HepG2 (cell line): ENCODE results near the gene SNRNP200. TPM values are rescaled to one million over a fixed set of nuclear protein-coding genes. Genes with fewer than 3 reads are reported as not detected.
A peak's percentile ranks its signal among the peaks of the same experiment; 100 is the strongest.

Experiments used
- ATAC-seq: fragments of 200-7000 bp; cut with Tn5 transposase; 3 replicates; pipeline ENCODE4 v1.9.1; 2020; ENCODE audit warnings: mild to moderate bottlenecking, moderate library complexity
- BruUV-seq: library from RNA; stranded (reverse); fragments of 400-500 nt; replicated peaks from 2 replicates; lab custom pipeline; 2021; lab: Mats Ljungman, UMichigan
- CTCF ChIA-PET: fragments of 300-600 bp; formaldehyde crosslinking; extraction: SDS; loops from one replicate; lab custom pipeline; 2021; ENCODE audit warnings: low total read pairs, inconsistent platforms, low intra/inter-chr PET ratio; lab: Yijun Ruan, JAX
- POLR2A ChIA-PET: fragments of 350-600 bp; sonication (Branson Sonifier 250); formaldehyde crosslinking; loops from one replicate; lab custom pipeline; 2020; ENCODE audit warnings: antibody characterized with exemption, inconsistent platforms; lab: Yijun Ruan, JAX
- DNase-seq: peaks from one replicate; pipeline ENCODE4 v3.0.0-alpha.2; 2015; ENCODE audit warnings: low spot score
- FAIRE-seq: peaks from 3 replicates; lab custom pipeline; 2011; peaks lifted over from hg19 to GRCh38; lab: Jason Lieb, UNC
- H2AFZ ChIP-seq: one replicate; pipeline ENCODE4 v1.6.1; 2011; ENCODE audit warnings: low read length, inconsistent platforms
- H3K27ac ChIP-seq: fragments of 300-600 bp; 3 replicates; pipeline ENCODE4 v1.8.0; 2011; ENCODE audit warnings: mixed run types, mild to moderate bottlenecking, mixed read lengths, low read length, inconsistent platforms; ENCODE audit not compliant: insufficient read depth; ENCODE audit errors: extremely low read length
- H3K27me3 ChIP-seq, 2 experiments: fragments of 200-600 bp in 1 of 2; 2 replicates in 1 of 2; 3 replicates in 1 of 2; pipeline versions ENCODE4 v1.6.0 to v1.8.0; 2011; ENCODE audit warnings: low read length in 2 of 2, mild to moderate bottlenecking in 2 of 2, moderate library complexity in 2 of 2, inconsistent platforms in 1 of 2; ENCODE audit not compliant: insufficient read depth in 2 of 2, control insufficient read depth in 1 of 2
- H3K36me3 ChIP-seq, 2 experiments: fragments of 200-600 bp in 1 of 2; replicated peaks in 1 of 2; 2 replicates in 1 of 2; 3 replicates in 1 of 2; pipeline versions ENCODE4 v1.5.1 to v1.8.0; 2011; ENCODE audit warnings: low read length in 2 of 2, inconsistent platforms in 1 of 2; ENCODE audit not compliant: insufficient read depth in 2 of 2, control insufficient read depth in 1 of 2
- H3K4me1 ChIP-seq: 2 replicates; pipeline ENCODE4 v1.5.1; 2012; ENCODE audit warnings: low read length, inconsistent platforms; ENCODE audit not compliant: insufficient read depth
- H3K4me2 ChIP-seq: 2 replicates; pipeline ENCODE4 v1.6.0; 2011; ENCODE audit warnings: low read depth, low read length, inconsistent platforms
- H3K4me3 ChIP-seq, 3 experiments: fragments of 200-600 bp in 1 of 3; sonication (generic), shearing (Covaris generic) in 1 of 3; replicated peaks in 1 of 3; 2 replicates each; pipeline ENCODE4 v1.5.1; 2011 to 2016; ENCODE audit warnings: low read length in 3 of 3, inconsistent platforms in 2 of 3, low read depth in 2 of 3, mild to moderate bottlenecking in 2 of 3, control low read depth in 1 of 3, mixed read lengths in 1 of 3; ENCODE audit not compliant: insufficient read depth in 1 of 3
- H3K79me2 ChIP-seq: one replicate; pipeline ENCODE4 v1.6.1; 2011; ENCODE audit warnings: low read length, inconsistent platforms; ENCODE audit not compliant: insufficient read depth
- H3K9ac ChIP-seq: 2 replicates; pipeline ENCODE4 v1.6.0; 2011; ENCODE audit warnings: mild to moderate bottlenecking, low read depth, low read length, inconsistent platforms; ENCODE audit not compliant: insufficient read depth
- H3K9me3 ChIP-seq: 2 replicates; pipeline ENCODE4 v1.5.1; 2012; ENCODE audit warnings: mild to moderate bottlenecking, low read length
- H4K20me1 ChIP-seq: 2 replicates; pipeline ENCODE4 v1.6.0; 2011; ENCODE audit warnings: inconsistent platforms, mild to moderate bottlenecking, low read length, moderate library complexity; ENCODE audit not compliant: insufficient read depth
- ESRRA ChIP-seq: sonication (generic); formaldehyde crosslinking; IDR thresholded peaks from 2 replicates; pipeline ENCODE4 v1.5.1; 2020; ENCODE audit warnings: mild to moderate bottlenecking, low read depth, missing genetic modification reagents
- MAFF ChIP-seq: IDR thresholded peaks from 2 replicates; pipeline ENCODE4 v1.6.1; 2011; ENCODE audit warnings: low read depth, low read length, improper control_type of control experiment
- MAFK ChIP-seq, 2 experiments: IDR thresholded peaks in 1 of 2; conservative IDR thresholded peaks in 1 of 2; 2 replicates each; pipeline ENCODE4 v1.6.1; 2011; ENCODE audit warnings: improper control_type of control experiment in 2 of 2, low read length in 2 of 2
- ZFP82 ChIP-seq: sonication (generic); formaldehyde crosslinking; IDR thresholded peaks from 2 replicates; pipeline ENCODE4 v1.5.1; 2020; ENCODE audit warnings: mild to moderate bottlenecking, missing genetic modification reagents, borderline replicate concordance
- ZNF101 ChIP-seq: sonication (generic); formaldehyde crosslinking; IDR thresholded peaks from 2 replicates; pipeline ENCODE4 v1.4.0; 2020; ENCODE audit warnings: mild to moderate bottlenecking, low read depth, missing genetic modification reagents, borderline replicate concordance
- ZNF562 ChIP-seq: sonication (generic); formaldehyde crosslinking; IDR thresholded peaks from 2 replicates; pipeline ENCODE4 v1.8.0; 2022; ENCODE audit warnings: missing genetic modification reagents, borderline replicate concordance
- ZNF577 ChIP-seq: sonication (generic); formaldehyde crosslinking; IDR thresholded peaks from 2 replicates; pipeline ENCODE4 v1.4.0; 2020; ENCODE audit warnings: mild to moderate bottlenecking, low read depth, missing genetic modification reagents, borderline replicate concordance
- WGBS: methylation state at CpG from one replicate; pipeline ENCODE4 v1.1.6; 2017; ENCODE audit warnings: low lambda C conversion rate; 5-methylcytosine and 5-hydroxymethylcytosine counted together
- in situ Hi-C: cut with HindIII; loops from 2 replicates; pipeline ENCODE4 v1.10.0; 2017; ENCODE audit warnings: low pct_unique_long_range_greater_than_20kb; ENCODE audit not compliant: extremely low pct_ligation_motif_present
- intact Hi-C: fragments of 100-400 bp; cut with micrococcal nuclease; formaldehyde crosslinking; loops from one replicate; pipeline ENCODE4 v1.10.0; 2022; ENCODE audit not compliant: unreplicated experiment
- polyA plus RNA-seq, 8 experiments: library from polyadenylated mRNA; depleted of rRNA in 3 of 8; stranded (reverse) in 7 of 8; unstranded in 1 of 8; fragments of >200 nt; fragmentation: Illumina TruSeq in 4 of 8; extraction: Trizol in 4 of 8; gene quantifications; 2 replicates each; pipeline versions ENCODE4 v1.2.1 to v1.2.3, GENCODE V29; 2011 to 2016; ENCODE audit warnings: low read depth in 4 of 8, missing spikeins in 1 of 8, mixed read lengths in 1 of 8; ENCODE audit not compliant: insufficient read depth in 1 of 8
- total RNA-seq, 5 experiments: library from RNA; depleted of rRNA; stranded (reverse); fragments of >200 nt; fragmentation: Illumina TruSeq; extraction: Trizol; gene quantifications; 2 replicates each; pipeline ENCODE4 v1.2.3, GENCODE V29; 2016; ENCODE audit warnings: low read depth in 1 of 5
- TF ChIP-seq, protein P1 (sequence below): IDR thresholded peaks from 2 replicates; pipeline ENCODE4 v1.6.1; 2016
- TF ChIP-seq, protein P2 (sequence below): sonication (generic); formaldehyde crosslinking; IDR thresholded peaks from 2 replicates; pipeline ENCODE4 v1.5.0; 2020; ENCODE audit warnings: missing genetic modification reagents

Gene SNRNP200
- total and polyA plus RNA-seq, 2 of the 13 experiments (the other 11 are each of a cell fraction or from before 2014, with no cell fraction given): 99.0 to 232 TPM

DNA sequence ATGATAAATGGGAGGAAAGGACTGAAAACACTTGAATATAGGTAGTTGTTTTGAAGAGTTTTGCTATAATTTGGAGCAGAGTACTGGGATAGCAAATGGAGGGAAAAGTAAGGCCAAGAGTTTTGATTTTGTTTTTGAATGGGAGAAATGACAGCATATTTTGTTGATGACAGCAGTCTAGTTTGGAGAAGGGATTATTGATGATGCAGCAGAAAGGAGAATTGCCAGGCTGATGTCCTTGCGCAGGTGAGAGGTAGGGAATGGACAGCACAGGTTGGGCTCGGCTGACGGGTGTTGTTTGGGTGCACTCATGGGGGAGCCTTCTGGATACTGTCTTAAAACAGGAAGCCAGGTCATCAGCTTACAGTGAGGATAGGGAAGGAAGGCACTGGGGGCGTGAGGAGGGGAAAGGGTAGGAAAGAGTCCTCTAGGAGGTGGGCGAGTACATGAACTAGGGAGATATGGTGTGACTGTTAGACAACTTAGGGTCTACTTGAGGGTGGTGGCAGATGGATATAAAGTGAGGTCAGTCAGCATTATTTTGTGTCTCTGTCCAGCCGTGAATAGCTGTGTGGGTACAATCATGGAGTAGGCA, 40.6 kb upstream of the SNRNP200 start:
- no peak overlapping the region for H3K4me2 ChIP-seq
- TF ChIP-seq MAFF (peak; percentile 91), ESRRA (CRISPR knock-in tag) (no peak), ZNF577 (CRISPR knock-in tag) (no peak), MAFK (conservative IDR thresholded peaks at IDR 0.05 in 1 of 2, IDR thresholded peaks at IDR 0.05 in 1 of 2; ENCODE audit: low read length in 2 of 2) (peak; percentile 90 to 93), ZNF101 (no peak), ZNF562 (CRISPR knock-in tag) (no peak), ZFP82 (CRISPR knock-in tag) (no peak)
- TF ChIP-seq, protein P1, sequence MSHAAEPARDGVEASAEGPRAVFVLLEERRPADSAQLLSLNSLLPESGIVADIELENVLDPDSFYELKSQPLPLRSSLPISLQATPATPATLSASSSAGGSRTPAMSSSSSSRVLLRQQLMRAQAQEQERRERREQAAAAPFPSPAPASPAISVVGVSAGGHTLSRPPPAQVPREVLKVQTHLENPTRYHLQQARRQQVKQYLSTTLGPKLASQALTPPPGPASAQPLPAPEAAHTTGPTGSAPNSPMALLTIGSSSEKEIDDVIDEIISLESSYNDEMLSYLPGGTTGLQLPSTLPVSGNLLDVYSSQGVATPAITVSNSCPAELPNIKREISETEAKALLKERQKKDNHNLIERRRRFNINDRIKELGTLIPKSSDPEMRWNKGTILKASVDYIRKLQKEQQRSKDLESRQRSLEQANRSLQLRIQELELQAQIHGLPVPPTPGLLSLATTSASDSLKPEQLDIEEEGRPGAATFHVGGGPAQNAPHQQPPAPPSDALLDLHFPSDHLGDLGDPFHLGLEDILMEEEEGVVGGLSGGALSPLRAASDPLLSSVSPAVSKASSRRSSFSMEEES (CRISPR knock-in tag): no peak
- TF ChIP-seq, protein P2, sequence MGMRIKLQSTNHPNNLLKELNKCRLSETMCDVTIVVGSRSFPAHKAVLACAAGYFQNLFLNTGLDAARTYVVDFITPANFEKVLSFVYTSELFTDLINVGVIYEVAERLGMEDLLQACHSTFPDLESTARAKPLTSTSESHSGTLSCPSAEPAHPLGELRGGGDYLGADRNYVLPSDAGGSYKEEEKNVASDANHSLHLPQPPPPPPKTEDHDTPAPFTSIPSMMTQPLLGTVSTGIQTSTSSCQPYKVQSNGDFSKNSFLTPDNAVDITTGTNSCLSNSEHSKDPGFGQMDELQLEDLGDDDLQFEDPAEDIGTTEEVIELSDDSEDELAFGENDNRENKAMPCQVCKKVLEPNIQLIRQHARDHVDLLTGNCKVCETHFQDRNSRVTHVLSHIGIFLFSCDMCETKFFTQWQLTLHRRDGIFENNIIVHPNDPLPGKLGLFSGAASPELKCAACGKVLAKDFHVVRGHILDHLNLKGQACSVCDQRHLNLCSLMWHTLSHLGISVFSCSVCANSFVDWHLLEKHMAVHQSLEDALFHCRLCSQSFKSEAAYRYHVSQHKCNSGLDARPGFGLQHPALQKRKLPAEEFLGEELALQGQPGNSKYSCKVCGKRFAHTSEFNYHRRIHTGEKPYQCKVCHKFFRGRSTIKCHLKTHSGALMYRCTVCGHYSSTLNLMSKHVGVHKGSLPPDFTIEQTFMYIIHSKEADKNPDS (CRISPR knock-in tag): no peak
- DNase-seq (no peak), FAIRE-seq (no peak), ATAC-seq (no peak)
- WGBS: 98% methylated on average over 6 of the region's 6 CpGs
- H3K9me3 ChIP-seq: no peaks in the 10 kb centered on the region
- ChIA-PET CTCF (no interaction called here), POLR2A (interaction anchor here (0.8 kb wide), 1 partner anchor 25 kb away, joined by 3 read pairs; no protein-coding TSS in a partner anchor)
- no TSS peak for BruUV-seq
- no peak overlapping the region for H3K9ac ChIP-seq
- in situ Hi-C loops (no loop called here), intact Hi-C loops (no loop called here)
- no peak overlapping the region for H2AFZ ChIP-seq
- no peaks in the 10 kb centered on the region for H4K20me1 ChIP-seq
- H3K79me2 ChIP-seq: peaks cover 10% of the 10 kb centered on the region
- no peaks in the 10 kb centered on the region for H3K27me3 ChIP-seq
- no peak overlapping the region for H3K27ac ChIP-seq
- H3K4me1 ChIP-seq: peaks cover 16% of the 10 kb centered on the region; the same call in 1 of the 2 replicates
- H3K4me3 ChIP-seq: no peak overlapping the region
- peaks cover 39 to 93% of the 10 kb centered on the region in 2 experiments for H3K36me3 ChIP-seq
